Nephron (organoid): Measurements from ENCODE around the gene CORT.

Source experiments
- H3K27ac Mint-ChIP-seq, 3 experiments: 2 replicates each; pipeline ENCODE4 v1.8.0; 2020; ENCODE audit warnings: mixed read lengths in 3 of 3, mild to moderate bottlenecking in 2 of 3, moderate library complexity in 1 of 3
- H3K27me3 Mint-ChIP-seq: 2 replicates; pipeline ENCODE4 v1.8.0; 2021; ENCODE audit warnings: low read depth, mild to moderate bottlenecking, moderate library complexity, mixed read lengths
- H3K36me3 Mint-ChIP-seq: 2 replicates; pipeline ENCODE4 v1.8.0; 2020; ENCODE audit warnings: low read depth, mixed read lengths
- H3K4me1 Mint-ChIP-seq: 2 replicates; pipeline ENCODE4 v1.8.0; 2020; ENCODE audit warnings: mixed read lengths
- H3K4me3 Mint-ChIP-seq, 3 experiments: 2 replicates each; pipeline ENCODE4 v1.8.0; 2020; ENCODE audit warnings: mild to moderate bottlenecking in 3 of 3, mixed read lengths in 3 of 3, moderate library complexity in 2 of 3
- H3K9me3 Mint-ChIP-seq: 2 replicates; pipeline ENCODE4 v1.8.0; 2020; ENCODE audit warnings: mixed read lengths
- TF ChIP-seq, protein P1 (sequence below), 3 experiments: fragments of 200-600 bp; sonication (generic); IDR thresholded peaks; one replicate each; pipeline ENCODE4 v1.5.0; 2021; ENCODE audit warnings: antibody characterized with exemption in 3 of 3; ENCODE audit not compliant: unreplicated experiment in 3 of 3

Gene CORT

DNA sequence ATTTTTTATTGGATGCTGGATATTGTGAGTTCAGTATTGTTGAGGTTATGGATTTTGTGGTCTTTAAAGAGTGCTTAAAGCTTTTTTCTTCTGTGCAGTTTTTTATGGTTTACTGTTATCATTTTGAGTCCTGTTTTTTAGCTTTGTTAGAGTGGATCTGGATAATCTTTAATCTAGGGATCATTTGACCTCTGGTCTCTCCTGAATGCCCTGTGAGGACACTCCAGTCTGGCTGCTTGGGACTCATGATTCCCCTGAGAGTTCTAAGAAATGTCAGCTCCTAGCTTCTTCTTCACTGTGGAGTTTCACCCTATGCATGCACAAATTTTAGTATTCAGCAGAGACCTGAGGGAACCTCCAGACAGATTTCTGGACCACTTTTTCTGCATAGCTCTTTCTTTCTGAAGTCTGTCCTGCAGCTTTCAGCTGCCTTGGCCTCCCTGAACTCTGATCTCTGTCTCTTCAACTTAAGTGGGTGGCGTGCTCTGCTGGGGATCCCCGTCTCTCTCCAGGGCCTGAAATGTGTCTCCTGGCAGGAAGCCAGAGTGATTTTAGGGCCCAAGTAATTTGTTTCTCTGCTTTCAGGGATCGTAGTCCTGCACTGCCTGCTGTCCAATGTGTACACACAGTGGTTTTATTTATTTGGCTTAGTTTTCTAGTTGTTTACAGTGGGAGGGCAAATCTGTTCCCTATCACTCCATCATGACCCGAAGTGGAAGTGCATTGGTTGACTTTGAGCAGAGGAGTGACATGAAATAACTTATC lies 39.6 kb downstream of the CORT start:
- no peaks in the 10 kb centered on the region for H3K4me1 Mint-ChIP-seq
- peaks cover 4% of the 10 kb centered on the region for H3K9me3 Mint-ChIP-seq
- H3K4me3 Mint-ChIP-seq = no peak overlapping the region
- H3K27me3 Mint-ChIP-seq = peaks cover 4% of the 10 kb centered on the region
- H3K36me3 Mint-ChIP-seq = peaks cover 22% of the 10 kb centered on the region
- H3K27ac Mint-ChIP-seq = peak overlapping the region in 1 of 3 experiments; percentile 63
- TF ChIP-seq, protein P1, sequence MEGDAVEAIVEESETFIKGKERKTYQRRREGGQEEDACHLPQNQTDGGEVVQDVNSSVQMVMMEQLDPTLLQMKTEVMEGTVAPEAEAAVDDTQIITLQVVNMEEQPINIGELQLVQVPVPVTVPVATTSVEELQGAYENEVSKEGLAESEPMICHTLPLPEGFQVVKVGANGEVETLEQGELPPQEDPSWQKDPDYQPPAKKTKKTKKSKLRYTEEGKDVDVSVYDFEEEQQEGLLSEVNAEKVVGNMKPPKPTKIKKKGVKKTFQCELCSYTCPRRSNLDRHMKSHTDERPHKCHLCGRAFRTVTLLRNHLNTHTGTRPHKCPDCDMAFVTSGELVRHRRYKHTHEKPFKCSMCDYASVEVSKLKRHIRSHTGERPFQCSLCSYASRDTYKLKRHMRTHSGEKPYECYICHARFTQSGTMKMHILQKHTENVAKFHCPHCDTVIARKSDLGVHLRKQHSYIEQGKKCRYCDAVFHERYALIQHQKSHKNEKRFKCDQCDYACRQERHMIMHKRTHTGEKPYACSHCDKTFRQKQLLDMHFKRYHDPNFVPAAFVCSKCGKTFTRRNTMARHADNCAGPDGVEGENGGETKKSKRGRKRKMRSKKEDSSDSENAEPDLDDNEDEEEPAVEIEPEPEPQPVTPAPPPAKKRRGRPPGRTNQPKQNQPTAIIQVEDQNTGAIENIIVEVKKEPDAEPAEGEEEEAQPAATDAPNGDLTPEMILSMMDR (IDR thresholded peaks at IDR 0.05; ENCODE audit: unreplicated experiment in 3 of 3) = no peak

DNA sequence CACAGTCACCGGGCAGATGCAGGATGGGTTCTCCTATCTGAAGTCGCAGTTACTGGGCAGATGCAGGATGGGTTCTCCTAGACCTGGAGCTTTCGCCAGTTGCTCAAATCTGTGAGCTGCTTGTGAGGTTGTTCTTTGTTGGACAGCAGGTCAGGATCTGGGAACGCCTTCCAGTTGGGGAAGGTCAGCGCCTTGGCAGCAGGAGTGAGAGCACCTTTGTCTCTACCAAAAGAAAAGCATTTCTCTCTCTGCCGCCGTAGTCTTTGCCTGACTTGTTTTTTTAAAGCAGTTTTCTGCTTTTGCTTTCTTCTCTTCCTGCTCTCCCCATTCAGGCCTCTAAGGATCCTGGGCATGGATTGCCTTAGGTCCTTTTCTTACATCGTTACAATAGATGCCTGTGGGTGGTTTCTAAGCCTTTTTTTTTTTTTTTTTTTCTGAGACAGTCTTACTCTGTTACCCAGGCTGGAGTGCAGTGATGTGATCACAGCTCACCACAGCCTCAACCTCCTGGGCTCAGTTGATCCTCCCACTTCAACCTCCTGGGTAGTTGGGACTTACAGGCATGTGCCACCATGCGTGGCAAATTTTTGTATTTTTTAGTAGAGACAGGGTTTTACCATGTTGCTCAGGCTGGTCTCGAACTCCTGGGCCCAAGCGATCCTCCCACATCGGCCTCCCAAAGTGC lies 40.6 kb downstream of the CORT start:
- no peak overlapping the region for H3K4me3 Mint-ChIP-seq
- H3K27me3 Mint-ChIP-seq = peaks cover 4% of the 10 kb centered on the region
- TF ChIP-seq, protein P1 (IDR thresholded peaks at IDR 0.05; ENCODE audit: unreplicated experiment in 3 of 3) = no peak
- H3K4me1 Mint-ChIP-seq = peaks cover 8% of the 10 kb centered on the region
- peaks cover 15% of the 10 kb centered on the region for H3K36me3 Mint-ChIP-seq
- peak overlapping the region in 1 of 3 experiments; percentile 63 for H3K27ac Mint-ChIP-seq
- no peaks in the 10 kb centered on the region for H3K9me3 Mint-ChIP-seq

GRCh38 chr1:10494418-10494753 lies 44.6 kb downstream of the CORT start:
- Mint-ChIP-seq H3K9me3 (no peaks in the 10 kb centered on the region), H3K27me3 (peaks cover 4% of the 10 kb centered on the region), H3K4me3 (no peak overlapping the region), H3K27ac (peak overlapping the region in 1 of 3 experiments; percentile 94), H3K4me1 (peaks cover 9% of the 10 kb centered on the region), H3K36me3 (peaks cover 12% of the 10 kb centered on the region)
- TF ChIP-seq, protein P1 (IDR thresholded peaks at IDR 0.05; ENCODE audit: unreplicated experiment in 3 of 3) = no peak

GRCh38 chr1:10494754-10495474 lies 45.1 kb downstream of the CORT start:
- H3K4me3 Mint-ChIP-seq = peak overlapping the region; percentile 62 to 65 (median 63)
- peak overlapping the region; percentile 81 to 94 (median 88) for H3K27ac Mint-ChIP-seq
- H3K4me1 Mint-ChIP-seq = peaks cover 9% of the 10 kb centered on the region
- TF ChIP-seq, protein P1 (IDR thresholded peaks at IDR 0.05; ENCODE audit: unreplicated experiment in 3 of 3) = peak; percentile 91 to 98 (median 96)
- H3K36me3 Mint-ChIP-seq = peaks cover 8% of the 10 kb centered on the region
- H3K9me3 Mint-ChIP-seq = no peaks in the 10 kb centered on the region
- H3K27me3 Mint-ChIP-seq = peaks cover 4% of the 10 kb centered on the region

DNA sequence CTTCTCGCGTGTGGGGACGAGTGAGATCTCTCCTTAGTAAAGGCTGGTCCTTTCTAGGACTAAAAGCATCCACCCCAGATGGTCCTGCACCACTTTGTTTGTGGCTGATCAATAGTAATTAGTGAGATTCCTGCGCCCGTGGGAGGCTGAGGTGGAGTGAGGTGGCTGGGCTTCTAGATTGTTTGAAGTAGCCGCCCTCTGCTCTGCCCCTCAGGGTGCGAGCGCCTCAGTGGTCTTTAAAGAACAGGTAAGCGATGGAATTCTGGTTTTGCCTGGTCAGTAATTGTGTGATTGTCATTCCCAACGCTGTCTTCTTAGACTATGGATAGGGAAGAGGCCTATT lies 45.6 kb downstream of the CORT start:
- peak overlapping the region; percentile 62 to 65 (median 63) for H3K4me3 Mint-ChIP-seq
- peaks cover 5% of the 10 kb centered on the region for H3K36me3 Mint-ChIP-seq
- peaks cover 9% of the 10 kb centered on the region for H3K4me1 Mint-ChIP-seq
- peak overlapping the region; percentile 81 to 94 (median 88) for H3K27ac Mint-ChIP-seq
- H3K27me3 Mint-ChIP-seq = peaks cover 4% of the 10 kb centered on the region
- no peaks in the 10 kb centered on the region for H3K9me3 Mint-ChIP-seq
- TF ChIP-seq, protein P1 (IDR thresholded peaks at IDR 0.05; ENCODE audit: unreplicated experiment in 3 of 3) = no peak
